Endothelial cell of hepatic sinusoid (primary cell): ENCODE results near the gene RUFY4.

Experiments
- in situ Hi-C: cut with HindIII; loops from 2 replicates; pipeline ENCODE4 v1.10.0; 2017; ENCODE audit warnings: low sequenced_read_pairs

The RUFY4 gene

GRCh38 chr2:218059289-218059688, 9.8 kb upstream of the RUFY4 start:
- in situ Hi-C loops = loop anchor here (5.0 to 10.0 kb wide), 2 partner anchors 68 to 504 kb away; partner anchors contain the start of gene CXCR2

GRCh38 chr2:218060118-218060517, 8.9 kb upstream of the RUFY4 start:
- in situ Hi-C loops = no loop called here

DNA sequence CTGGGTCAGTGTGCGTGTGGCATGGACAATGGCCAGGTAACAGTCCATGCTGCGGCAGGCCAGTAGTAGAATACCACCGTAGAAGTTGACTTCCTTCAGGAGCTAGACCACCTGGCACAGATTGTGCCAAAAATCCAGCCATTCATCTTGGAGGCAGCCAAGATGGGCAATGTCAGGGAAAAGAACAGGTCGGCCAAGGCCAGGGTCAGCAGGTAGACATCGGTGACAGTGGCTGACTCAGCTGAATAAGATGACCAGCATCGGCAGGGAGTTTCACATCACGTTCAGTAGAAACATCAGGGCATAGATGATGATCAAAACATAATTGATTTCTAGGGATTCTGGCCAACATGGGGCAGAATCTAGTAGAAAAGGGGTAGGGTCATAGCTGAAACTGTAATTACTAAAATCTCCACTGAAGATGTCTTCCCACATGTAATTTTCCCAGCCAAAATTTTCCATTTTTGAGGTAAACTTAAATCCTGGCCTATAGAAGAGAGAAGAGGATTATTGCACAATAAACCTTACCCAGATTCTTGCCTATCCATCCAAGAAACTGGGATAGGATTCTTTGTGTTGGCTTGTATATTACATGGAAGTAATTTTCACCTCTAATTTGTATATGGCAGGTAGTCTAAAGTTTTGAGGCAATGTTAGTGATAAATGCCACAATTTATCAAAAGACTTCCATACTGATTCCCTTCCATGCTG, 7.9 kb upstream of the RUFY4 start:
- in situ Hi-C loops = no loop called here

DNA sequence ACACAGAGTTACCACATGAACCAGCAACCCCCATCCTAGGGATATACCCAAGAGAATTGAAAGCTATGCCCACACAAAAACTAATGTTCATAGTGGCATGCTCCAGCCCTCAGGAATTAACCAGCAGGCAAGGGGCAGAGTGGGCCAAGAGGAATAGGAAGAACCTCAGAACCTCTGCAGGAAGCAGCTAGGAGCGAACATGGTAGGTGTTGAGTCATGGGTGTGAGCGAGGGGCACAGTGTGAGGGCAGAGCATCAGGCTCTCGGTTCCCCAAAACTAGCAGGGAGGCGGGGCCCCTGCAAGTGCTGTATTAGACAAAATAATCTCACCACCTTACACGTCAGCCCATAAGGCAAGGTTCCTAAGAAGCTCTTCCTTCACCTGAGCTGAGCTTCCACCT, 5.6 kb upstream of the RUFY4 start:
- in situ Hi-C loops = no loop called here

- in situ Hi-C loops = no loop called here
Observed at GRCh38 chr2:218063896-218064295, 5.2 kb upstream of the RUFY4 start.

DNA sequence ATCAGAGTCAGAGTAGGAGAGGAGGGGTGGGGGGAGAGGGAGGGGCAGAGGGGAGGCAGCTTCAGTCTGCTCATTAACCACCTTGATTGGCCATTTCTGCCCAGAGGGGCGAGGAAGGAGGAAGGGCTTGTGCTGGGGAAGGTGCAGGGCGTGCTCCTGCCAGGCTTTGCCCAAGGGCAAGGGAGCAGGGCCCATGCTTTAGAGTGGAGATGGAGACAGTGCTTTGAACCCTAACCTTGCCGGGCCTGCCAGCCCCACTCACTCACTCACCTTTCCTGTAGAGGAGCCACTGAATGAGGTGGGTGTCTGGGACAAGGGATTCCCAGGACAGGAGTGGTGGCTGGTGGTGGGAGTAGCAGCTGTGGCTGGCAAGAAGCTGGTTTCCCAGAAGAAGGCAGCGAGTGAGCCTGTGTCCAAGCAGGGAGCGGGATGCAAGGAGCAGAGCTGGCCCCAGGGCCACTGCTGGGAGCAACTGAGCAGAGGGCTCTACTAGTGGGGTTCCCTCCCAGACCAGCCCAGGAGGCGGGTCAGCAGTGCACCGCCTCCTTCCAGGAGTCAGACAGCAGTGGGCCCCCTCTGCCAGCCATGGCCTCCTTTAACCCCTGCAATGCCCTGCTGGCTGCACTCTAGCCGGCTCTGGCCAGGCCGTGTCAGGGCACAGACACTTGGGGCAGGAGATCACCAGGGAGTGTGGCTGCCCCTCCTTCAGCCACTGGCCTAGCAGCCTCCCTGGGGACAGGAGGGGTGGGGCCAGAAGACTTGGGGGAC, 3.6 kb upstream of the RUFY4 start:
- in situ Hi-C loops = no loop called here

DNA sequence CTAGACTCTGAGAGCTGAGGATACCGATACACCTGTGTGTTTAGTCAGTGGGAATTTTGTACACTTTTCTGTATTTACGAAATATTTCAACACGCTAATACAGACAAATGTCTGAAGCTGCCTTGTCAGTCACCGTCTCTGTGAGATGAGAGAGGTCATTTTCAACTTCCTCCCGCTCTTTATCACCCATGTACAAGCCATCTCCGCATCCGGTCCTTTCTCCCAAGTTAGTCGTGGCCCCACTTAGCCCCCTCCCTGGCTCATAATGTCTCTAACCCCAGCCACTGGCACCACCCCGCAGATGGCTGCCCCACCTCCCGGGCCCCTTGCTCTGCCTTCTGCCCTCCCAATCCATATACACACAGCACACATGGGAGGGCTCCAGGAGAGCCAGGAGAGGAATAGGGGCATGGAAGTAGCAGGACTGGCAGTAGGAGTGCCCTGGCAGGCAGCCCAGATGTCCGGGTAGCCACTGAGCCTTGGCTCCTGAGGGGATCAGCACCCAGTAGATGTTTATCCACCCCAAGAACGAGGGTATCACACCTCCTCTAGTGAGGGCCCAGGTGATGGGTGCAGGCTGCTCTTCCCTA, 2.0 kb upstream of the RUFY4 start:
- in situ Hi-C loops = no loop called here

DNA sequence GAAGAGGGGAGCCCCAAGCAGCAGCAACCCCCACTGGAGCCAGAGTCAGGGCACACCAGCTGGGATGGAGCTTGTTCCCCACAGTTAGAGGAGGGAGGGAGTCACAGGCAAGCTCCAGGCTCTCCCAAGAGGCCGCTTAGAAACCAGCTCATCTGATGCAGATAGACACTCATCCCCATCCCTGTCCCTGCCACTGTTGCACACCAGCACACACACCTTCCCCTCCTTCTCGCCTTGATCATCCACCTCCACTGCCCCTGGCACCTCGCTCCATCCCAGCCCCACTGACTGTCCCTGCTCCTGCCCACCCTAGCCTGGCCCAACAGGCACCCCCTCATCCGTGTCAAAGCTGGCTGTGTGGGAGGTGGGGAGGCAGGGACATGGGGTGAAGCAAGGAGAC, 1.5 kb upstream of the RUFY4 start:
- in situ Hi-C loops = no loop called here

DNA sequence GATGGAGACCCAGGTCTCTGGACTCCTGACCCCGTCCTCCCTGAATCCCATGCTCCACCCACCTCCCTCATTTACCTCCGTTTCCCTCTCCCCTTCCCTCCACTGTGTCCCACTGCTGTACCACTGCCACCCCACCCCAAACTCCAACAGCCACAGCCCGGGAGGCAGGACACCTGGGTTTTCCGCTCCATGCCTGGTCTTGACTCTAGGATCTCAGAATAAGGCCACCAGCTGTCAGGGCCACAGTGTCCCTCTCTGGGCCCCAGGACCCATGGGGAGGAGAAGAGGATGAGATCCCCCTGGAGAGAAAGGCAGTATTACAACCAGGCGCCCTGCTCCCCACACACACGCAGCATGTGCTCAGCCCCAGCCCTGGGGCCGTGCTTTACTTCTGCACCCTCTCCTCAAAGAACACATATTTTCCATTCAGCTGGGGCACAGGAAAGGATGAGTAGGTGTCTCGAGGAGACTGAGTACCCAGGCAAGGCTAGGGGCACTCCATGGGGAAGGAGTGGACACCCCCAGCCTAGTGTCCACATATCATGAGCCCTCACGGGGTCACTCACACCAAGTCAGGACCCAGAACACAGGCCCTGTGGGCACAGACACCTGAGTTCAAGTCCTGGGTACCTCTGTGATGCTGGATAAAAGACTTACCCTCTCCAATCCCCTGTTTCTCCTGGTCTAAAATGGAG, 700 bp downstream of the RUFY4 start:
- in situ Hi-C loops = no loop called here

GRCh38 chr2:218070587-218070986, 1.5 kb downstream of the RUFY4 start:
- in situ Hi-C loops = no loop called here

GRCh38 chr2:218071218-218071937, 2.3 kb downstream of the RUFY4 start:
- in situ Hi-C loops = no loop called here

DNA sequence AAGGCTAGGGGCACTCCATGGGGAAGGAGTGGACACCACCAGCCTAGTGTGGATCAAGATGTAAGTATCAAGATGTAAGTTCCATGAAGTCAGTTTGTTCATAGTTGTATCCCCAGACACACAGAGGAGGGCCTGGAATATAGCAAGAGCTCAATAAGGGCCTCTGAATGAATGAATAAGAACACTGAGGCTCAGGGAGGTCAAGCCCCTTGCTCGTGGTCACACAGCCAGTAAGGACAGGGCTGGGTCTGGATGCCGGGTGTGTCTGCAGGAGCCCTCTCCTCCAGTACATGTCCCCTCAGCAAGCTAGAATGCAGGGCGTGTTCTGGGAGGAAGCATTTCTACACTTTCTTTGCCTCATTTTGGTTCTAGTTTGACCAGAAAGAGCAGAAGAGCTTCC, 2.9 kb downstream of the RUFY4 start:
- in situ Hi-C loops = no loop called here

GRCh38 chr2:218072478-218073024, 3.5 kb downstream of the RUFY4 start:
- in situ Hi-C loops = no loop called here

DNA sequence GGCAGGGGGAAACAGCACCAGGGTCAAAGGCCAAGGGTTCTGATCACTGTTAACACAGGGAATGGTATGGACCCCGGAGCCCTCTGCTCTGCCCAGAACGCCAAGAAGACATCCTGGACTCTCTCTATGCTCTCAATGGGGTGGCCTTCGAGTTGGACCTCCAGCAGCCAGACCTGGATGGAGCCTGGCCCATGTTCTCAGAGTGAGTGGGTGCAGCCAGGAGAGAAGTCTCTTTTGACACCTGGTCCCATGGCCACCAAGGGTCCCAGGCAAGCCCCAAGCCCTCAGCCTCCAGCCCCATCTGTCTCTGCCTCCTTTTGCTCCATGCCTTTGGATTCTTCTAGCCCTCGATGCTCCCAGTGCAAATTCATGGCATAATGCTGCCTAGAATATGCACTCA, 4.1 kb downstream of the RUFY4 start:
- in situ Hi-C loops = no loop called here

DNA sequence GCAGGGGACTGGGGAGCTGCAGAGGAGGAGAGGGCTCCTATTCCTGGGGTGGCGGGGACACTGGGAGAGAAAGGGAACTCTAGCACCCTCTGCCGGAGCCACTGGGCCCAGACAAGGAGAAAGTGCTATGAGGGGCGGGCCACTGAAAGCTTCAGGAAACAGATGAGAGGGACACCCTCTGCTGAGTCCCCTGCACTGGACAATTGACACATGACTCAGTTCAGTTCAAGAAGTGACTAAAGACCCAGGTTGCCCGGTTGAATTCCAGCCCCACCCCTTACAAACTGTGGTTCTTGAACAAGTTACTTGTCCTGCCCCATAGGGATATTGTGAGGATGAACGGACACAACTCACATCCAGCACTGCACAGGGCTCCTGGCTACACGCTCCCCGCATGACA, 5.0 kb downstream of the RUFY4 start:
- in situ Hi-C loops = no loop called here

- in situ Hi-C loops = no loop called here
Observed at GRCh38 chr2:218075975-218076811, 7.1 kb downstream of the RUFY4 start.

- in situ Hi-C loops = no loop called here
Observed at GRCh38 chr2:218077464-218078216, 8.6 kb downstream of the RUFY4 start.

DNA sequence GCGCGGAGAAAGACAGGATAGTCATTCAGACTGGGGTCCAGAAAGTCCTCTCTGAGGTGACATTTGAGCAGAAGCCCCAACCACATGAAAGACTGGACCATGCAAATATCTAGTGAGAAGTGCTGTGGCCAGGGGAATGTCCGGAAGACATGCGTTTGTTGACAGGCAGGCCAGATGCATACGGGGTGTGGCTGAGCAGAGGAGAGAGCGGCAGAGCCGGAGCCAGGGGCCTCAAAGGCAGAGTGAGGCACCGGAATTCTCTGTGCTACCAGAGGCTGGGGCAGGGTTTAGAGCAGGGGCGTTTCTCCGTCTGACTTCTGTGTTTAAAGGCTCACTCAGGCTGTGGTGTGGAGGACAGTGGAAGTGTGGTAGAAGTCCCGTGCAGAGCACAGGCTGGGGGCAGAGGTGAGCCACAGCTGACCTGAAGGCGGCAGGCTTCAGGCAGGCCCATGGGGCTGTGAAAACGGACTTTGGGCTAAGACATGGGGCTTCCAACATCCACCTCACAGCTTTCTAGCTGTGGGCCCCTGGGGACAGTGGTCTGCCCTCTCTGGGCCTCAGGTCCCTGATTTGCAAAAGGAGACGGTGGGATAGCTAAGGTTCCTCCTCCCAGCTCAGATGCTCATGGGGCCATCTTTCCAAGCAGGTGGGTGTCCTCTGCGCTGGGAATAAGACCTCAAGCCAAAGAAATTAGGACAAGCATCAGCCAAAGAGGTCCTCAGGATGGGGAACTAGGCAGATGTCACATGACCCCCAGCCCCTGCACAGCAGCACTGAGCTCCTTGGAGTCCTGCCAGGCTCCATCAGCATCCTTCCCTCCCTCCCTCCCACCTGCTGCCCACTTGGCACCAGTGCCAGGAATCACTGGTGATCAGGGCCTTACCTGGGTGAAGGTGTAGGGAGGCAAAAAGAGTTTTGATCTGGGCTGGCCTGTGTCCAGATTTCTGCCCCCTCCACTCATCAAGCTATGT, 11.2 kb downstream of the RUFY4 start:
- in situ Hi-C loops = no loop called here
